ENCODE measurements around the gene STXBP5.
"Not testable (repeated sequence)": the region's sequence is repeated elsewhere in the genome, so short reads cannot be mapped to it uniquely, and the experiment has no call there.

STXBP5 gene

DNA sequence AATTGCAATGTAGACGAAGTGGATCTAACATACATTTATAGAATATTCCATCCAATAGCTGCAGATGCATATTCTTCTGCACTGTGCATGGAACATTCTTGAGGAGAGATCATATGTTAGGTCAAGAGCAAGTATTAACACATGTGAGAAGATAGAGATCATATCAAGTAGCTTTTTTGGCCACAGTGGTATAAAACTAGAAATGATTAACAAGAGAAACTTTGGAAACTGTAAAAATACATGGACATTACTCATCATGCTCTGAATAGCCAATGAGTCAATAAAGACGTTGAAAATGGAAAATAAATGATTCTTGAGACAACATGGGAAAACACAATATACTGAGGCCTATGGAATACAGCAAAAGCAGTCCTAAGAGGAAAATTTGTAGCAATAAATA lies 94.2 kb downstream of the STXBP5 start:
- no peak for DNase-seq (ENCODE audit: low spot score)

DNA sequence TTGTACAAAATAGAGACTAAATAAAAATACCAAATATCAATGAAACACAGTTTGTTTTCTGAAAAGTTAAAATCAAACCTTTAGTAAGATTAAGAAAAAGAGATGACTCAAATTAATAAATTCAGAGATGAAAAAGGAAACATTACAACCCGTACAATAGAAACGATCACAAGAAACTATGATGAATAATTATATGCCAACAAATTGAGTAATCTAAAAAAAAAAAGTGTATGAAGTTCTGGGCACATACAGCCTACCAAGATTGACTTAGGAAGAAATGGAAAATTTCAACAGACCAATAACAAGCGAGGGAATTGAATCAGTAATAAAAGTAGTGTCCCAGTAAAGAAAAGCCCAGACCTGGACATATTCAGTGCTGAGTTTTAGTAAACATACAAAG lies 94.8 kb downstream of the STXBP5 start:
- no peak for DNase-seq (ENCODE audit: low spot score)

DNA sequence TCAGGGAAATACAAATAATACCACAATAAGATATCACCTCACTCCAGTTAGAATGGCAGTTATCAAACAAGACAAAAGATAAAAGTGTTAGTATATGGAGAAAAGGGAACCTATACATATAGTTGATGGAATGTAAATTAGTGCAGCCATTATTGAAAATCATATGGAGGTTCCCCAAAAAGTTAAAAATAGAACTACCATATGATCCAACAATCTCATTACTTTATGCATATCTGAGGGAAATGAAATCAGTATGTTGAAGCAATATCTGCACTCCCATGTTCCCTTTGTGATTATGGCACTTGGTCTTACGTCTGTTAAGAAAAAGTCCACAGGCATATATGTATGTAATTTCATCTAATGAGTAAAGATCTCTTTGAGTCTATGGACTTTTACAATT lies 96.9 kb downstream of the STXBP5 start:
- no peak for DNase-seq (ENCODE audit: low spot score)

DNA sequence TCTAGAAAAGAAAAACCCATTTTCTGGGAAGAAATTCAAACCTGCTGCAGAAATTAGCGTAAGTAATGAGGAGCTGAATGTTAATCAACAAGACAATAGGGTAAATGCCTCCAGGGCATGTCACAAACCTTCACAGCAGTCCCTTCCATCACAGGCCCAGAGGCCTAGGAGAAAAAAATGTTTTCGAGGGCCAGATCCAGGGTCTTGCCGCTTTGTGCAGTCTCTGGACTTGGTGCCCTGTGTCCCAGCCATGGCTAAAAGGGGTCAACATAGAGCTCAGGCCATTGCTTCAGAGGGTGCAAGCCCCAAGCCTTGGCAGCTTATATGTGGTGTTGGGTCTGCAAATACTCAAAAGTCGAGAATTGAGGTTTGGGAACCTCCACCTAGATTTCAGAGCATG lies 99.8 kb downstream of the STXBP5 start:
- DNase-seq (ENCODE audit: low spot score) = no peak

- DNase-seq (ENCODE audit: low spot score) = no peak
Observed at GRCh38 chr6:147310521-147310920, 106.3 kb downstream of the STXBP5 start.

GRCh38 chr6:147311218-147311617 lies 107.0 kb downstream of the STXBP5 start:
- no peak for DNase-seq (ENCODE audit: low spot score)

- no peak for DNase-seq (ENCODE audit: low spot score)
Observed at GRCh38 chr6:147321260-147321659, 117.0 kb downstream of the STXBP5 start.

GRCh38 chr6:147322299-147323162 lies 118.3 kb downstream of the STXBP5 start:
- DNase-seq (ENCODE audit: low spot score) = no peak

DNA sequence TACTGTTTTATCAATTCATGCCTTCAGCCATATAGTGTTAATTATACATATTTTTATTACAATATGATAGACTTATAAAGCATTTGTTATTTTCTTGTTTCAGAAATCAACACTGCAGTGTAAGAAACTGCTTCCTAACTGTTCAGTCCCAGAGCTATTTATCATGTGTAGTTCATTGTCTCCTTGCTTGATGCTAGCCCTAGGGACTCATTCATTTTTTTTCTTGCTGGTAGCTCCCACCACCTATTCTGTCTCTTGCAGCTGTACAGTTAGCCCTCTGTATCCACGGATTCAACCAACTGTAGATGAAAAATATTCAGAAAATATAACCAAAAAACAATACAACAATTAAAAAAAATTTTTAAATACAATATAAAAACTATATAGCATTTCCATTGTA lies 121.3 kb downstream of the STXBP5 start:
- no peak for DNase-seq (ENCODE audit: low spot score)

- DNase-seq (ENCODE audit: low spot score) = no peak
Observed at GRCh38 chr6:147331401-147331800, 127.2 kb downstream of the STXBP5 start.

DNA sequence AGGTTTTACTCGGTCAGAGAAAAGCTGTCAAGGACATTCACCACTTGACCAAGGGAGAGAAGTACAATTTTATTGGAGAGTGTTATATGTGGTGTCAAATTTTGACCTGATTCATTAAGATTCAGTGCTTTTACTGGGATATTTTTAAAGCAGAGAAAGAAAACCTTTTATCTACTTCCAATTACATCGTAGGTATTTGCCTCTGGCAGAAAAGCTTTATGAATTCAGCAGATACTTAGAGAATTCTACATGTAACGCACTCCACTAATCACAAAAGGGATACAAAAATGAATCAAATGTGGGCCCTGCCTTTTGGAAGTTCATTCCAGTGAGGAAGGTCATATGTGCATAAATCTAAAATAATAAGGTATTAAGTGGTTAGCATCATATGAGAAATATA lies 133.7 kb downstream of the STXBP5 start:
- no peak for DNase-seq (ENCODE audit: low spot score)

GRCh38 chr6:147341486-147341885 lies 137.3 kb downstream of the STXBP5 start:
- no peak for DNase-seq (ENCODE audit: low spot score)

DNA sequence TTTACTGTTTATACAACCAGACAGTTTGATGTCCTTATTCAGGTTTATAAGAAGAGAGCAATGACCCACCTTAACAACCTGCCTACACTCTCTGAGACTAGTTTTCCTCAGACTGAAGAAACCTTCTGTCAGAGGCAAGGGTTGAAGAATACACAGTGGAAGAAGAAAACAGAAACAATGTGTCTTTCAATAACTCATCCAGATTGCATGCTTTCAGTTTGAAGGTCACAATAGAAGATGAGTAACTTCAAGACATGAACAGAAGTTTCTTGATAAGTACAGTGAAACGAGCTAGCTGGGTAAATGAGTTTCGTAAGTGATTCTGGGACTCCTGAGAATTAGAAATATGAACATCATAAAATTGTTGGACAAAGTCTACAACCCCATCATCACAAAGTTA lies 141.7 kb downstream of the STXBP5 start:
- no peak for DNase-seq (ENCODE audit: low spot score)

- DNase-seq (ENCODE audit: low spot score) = no peak
Observed at GRCh38 chr6:147347179-147347881, 143.1 kb downstream of the STXBP5 start.

DNA sequence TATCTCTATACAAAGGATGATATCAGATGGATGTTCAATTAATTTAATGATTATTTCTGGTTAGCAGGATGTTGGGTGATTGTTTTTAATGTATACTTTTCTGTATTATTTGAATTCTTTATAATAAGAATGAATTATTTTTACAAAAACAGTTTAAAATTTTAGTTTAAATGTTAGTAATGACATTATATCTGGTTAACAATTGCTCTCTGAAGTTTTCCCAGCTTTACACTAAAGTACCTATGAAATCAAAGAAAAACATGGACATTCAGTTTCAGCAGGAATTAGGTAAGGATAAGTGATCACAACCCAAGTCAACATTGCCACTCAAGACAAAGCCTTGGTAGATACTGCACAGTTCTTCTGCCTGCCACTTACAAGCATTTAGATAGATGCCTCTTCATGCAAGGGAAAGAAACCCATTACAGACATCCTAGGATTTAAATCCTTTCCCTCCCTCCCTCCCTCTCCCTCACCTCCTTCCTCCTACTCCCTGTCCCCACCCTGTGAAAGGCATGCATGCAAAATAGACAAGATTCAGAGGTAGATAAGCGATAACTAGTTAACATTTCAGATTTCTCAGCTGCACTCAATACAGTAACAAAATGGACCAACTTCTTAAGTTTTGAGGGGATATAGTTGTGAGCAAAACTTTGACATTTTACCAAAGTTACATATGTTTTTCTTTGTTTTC lies 143.8 kb downstream of the STXBP5 start:
- no peak for DNase-seq (ENCODE audit: low spot score)

GRCh38 chr6:147361311-147361981 lies 157.2 kb downstream of the STXBP5 start:
- no peak for DNase-seq (ENCODE audit: low spot score)

DNA sequence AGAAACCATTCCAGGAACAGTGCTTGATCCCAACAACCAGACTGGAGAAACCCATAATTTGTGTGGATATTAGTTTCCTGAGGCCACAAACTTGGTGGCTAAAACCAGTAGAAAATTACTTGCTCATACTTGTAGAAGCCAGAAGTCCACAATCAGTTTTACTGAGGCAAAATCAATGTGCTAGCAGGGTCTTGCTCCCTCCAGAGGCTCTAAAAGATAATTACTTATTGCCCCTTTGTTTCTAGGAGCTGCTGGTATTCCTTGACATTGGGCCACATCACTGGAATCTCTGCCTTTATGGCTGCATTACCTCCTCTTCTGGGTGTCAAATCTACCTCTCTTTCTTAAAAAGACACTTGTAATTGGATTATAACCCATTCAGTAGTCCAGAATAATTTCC lies 162.1 kb downstream of the STXBP5 start:
- no peak for DNase-seq (ENCODE audit: low spot score)

DNA sequence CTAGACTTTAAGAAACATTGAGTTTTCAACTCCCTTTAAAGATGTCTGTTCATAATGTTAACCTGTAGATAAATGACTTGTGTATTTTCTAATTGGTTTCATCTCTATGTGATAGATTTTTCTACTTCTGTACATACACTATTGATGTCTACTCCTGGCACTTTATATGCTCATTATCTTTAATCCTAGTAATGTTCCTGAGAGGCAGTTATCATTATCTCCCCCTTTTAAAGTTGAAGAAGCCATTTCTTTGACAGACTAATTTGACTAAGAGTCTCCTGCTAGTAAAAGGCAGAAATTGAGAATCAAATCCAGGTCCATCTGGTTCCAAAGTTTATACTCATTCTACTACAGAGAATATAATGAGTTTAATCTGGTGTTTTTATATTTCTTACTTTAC lies 167.1 kb downstream of the STXBP5 start:
- no peak for DNase-seq (ENCODE audit: low spot score)

DNA sequence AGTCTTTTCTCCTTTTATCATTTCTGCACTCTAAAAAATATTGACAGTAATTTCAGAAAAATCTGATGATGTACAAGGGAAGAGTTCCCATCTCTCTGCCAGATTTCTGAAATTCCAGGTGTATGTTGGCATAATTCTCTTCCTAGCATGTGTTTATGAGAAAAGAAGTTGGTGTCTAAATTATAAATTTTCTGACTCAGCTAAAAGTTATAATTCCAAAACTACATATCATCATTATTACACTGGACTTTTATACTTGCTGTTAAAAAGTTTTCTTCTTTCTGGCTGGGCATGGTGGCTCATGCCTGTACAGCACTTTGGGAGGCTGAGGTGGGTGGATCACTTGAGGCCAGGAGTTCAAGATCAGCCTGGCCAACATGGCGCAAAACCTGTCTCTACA lies 168.6 kb downstream of the STXBP5 start:
- no peak for DNase-seq (ENCODE audit: low spot score)

GRCh38 chr6:147378819-147379218 lies 174.6 kb downstream of the STXBP5 start:
- no peak for DNase-seq (ENCODE audit: low spot score)

- not testable (repeated sequence) for DNase-seq (ENCODE audit: low spot score)
Observed at GRCh38 chr6:147380841-147381240, 176.6 kb downstream of the STXBP5 start.

- DNase-seq (ENCODE audit: low spot score) = no peak
Observed at GRCh38 chr6:147381712-147382111, 177.5 kb downstream of the STXBP5 start.

All from D341Med (cell line).